C4-2B (cell line): ENCODE results near the gene POLR1C.

ENCODE experiments used
- CTCF ChIP-seq: fragments of 450-650 bp; conservative IDR thresholded peaks from 2 replicates; pipeline ENCODE4 v1.5.1; 2017; ENCODE audit warnings: mild to moderate bottlenecking
- ZFX ChIP-seq: fragments of 450-650 bp; IDR thresholded peaks from 2 replicates; pipeline ENCODE4 v1.6.1; 2017

DNA sequence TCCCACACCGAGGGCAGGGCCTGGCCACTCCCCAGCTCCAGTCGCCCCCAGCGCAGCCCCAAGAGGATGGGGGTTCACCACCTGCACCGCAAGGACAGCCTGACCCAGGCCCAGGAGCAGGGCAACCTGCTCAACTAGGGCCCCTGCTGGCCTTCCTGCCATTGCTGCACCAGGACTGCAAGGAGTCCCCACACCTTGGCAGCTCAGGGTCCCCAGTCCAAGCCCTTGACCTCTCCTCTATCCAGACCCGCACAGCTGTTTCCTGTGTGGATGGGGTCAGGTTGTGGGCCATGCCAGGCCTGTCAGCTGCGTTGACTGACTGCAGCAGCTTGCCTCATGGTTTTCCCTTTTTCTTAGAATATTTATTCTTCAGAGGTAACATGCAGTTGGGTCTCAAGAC, 11.2 kb upstream of the POLR1C start:
- TF ChIP-seq CTCF = no peak
- no peak for TF ChIP-seq ZFX
